Measurements from ENCODE around the gene TBC1D23.

DNA sequence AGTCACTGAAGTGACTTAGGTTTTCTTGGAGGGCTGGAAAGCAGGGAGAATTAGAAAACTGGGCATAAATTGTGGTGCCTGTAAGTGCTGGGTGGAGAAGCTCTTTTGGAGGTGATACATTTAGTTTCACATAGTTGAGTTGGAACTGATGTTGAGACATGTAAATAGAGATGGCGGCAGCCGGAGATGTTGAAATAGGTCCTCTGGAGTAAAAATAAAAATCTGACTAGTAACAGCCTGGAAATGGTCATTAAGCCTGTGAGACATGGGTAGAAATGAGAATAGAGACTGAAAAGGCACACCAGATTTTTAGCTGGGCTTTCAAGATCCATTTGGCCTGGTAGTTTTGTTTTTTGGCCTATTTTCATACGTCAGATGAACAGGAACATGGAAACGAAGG, 70.9 kb downstream of the TBC1D23 start:
- TF ChIP-seq CTCF (conservative IDR thresholded peaks at IDR 0.05; ENCODE audit: low read depth, low read length), result no peak
- TF ChIP-seq EZH2 (IDR thresholded peaks at IDR 0.05; ENCODE audit: borderline replicate concordance, low read depth, low read length, poor library complexity, severe bottlenecking), result no peak

All from A673 (cell line).